GM19397 (cell line): ENCODE results near the gene IFT25.
"Not testable (repeated sequence)": the region's sequence is repeated elsewhere in the genome, so short reads cannot be mapped to it uniquely, and the experiment has no call there.

Experiments
- ATAC-seq: cut with Tn5 transposase; IDR thresholded peaks from one replicate; pipeline ENCODE4 v1.9.1; 2021; ENCODE audit warnings: mild to moderate bottlenecking, moderate library complexity; ENCODE audit not compliant: unreplicated experiment

IFT25 gene

GRCh38 chr1:53945433-53946251 is at the start of gene IFT25:
Gene IFT25 (minus strand): TSS chr1:53945699. CDS start chr1:53940082, 5,617 bp downstream.
- ATAC-seq = peak; percentile 66

GRCh38 chr1:53994516-53994915 is 49.0 kb upstream of the IFT25 start:
- ATAC-seq = not testable (repeated sequence)

- no peak for ATAC-seq
Measured at GRCh38 chr1:53992085-53992874, 46.8 kb upstream of the IFT25 start.

- ATAC-seq = no peak
Measured at GRCh38 chr1:53987880-53988279, 42.4 kb upstream of the IFT25 start.

GRCh38 chr1:53986458-53986857 is 41.0 kb upstream of the IFT25 start:
- ATAC-seq = no peak

GRCh38 chr1:53984726-53985125 is 39.2 kb upstream of the IFT25 start:
- no peak for ATAC-seq

GRCh38 chr1:53982763-53983104 is 37.2 kb upstream of the IFT25 start:
- no peak for ATAC-seq

- ATAC-seq = no peak
Measured at GRCh38 chr1:53982034-53982762, 36.7 kb upstream of the IFT25 start.

- no peak for ATAC-seq
Measured at GRCh38 chr1:53981220-53981619, 35.7 kb upstream of the IFT25 start.

- no peak for ATAC-seq
Measured at GRCh38 chr1:53979712-53980450, 34.4 kb upstream of the IFT25 start.

GRCh38 chr1:53975861-53976260 is 30.4 kb upstream of the IFT25 start:
- ATAC-seq = no peak

GRCh38 chr1:53971718-53972117 is 26.2 kb upstream of the IFT25 start:
- ATAC-seq = no peak

- ATAC-seq = not testable (repeated sequence)
Measured at GRCh38 chr1:53969323-53969722, 23.8 kb upstream of the IFT25 start.

- ATAC-seq = no peak
Measured at GRCh38 chr1:53968125-53968513, 22.6 kb upstream of the IFT25 start.

GRCh38 chr1:53967409-53968124 is 22.1 kb upstream of the IFT25 start:
- ATAC-seq = no peak

- ATAC-seq = no peak
Measured at GRCh38 chr1:53966794-53967193, 21.3 kb upstream of the IFT25 start.

- ATAC-seq = no peak
Measured at GRCh38 chr1:53964109-53964508, 18.6 kb upstream of the IFT25 start.

- no peak for ATAC-seq
Measured at GRCh38 chr1:53963460-53963859, 18.0 kb upstream of the IFT25 start.

GRCh38 chr1:53962395-53962794 is 16.9 kb upstream of the IFT25 start:
- no peak for ATAC-seq

GRCh38 chr1:53959664-53960250 is 14.3 kb upstream of the IFT25 start:
- ATAC-seq = no peak
